Mononuclear cell (primary cell): Measurements from ENCODE around the gene GPD1. TPM values are rescaled to one million over a fixed set of nuclear protein-coding genes. Genes with fewer than 3 reads are reported as not detected.

Experiments used
- H3K27me3 ChIP-seq: 2 replicates; pipeline ENCODE4 v1.6.0; 2011; ENCODE audit warnings: low read length, control low read depth; ENCODE audit not compliant: insufficient read depth
- H3K4me1 ChIP-seq: 2 replicates; pipeline ENCODE4 v1.5.1; 2011; ENCODE audit warnings: mild to moderate bottlenecking, low read length, control low read depth; ENCODE audit not compliant: insufficient read depth
- H3K4me3 ChIP-seq: 2 replicates; pipeline ENCODE4 v1.5.1; 2011; ENCODE audit warnings: mild to moderate bottlenecking, low read length, moderate library complexity
- H3K9me3 ChIP-seq: 2 replicates; pipeline ENCODE4 v1.5.1; 2011; ENCODE audit warnings: low read depth, mild to moderate bottlenecking, control low read depth, low read length
- total RNA-seq: library from RNA; depleted of rRNA; stranded (reverse); fragments of >200 nt; gene quantifications from one replicate; pipeline ENCODE4 v1.2.3, GENCODE V29; 2012

The GPD1 gene
- total RNA-seq: 0.21 TPM

GRCh38 chr12:50103767-50104321 lies at the start of gene GPD1:
GPD1 (plus strand) TSS chr12:50104008; CDS start chr12:50104051, 43 bp downstream.
- no peak within 1 kb of the TSS for H3K4me3 ChIP-seq

GRCh38 chr12:50055831-50056638 lies 47.8 kb upstream of the GPD1 start:
- Histone ChIP-seq H3K27me3 (peaks cover 31% of the 10 kb centered on the region), H3K4me3 (no peak overlapping the region), H3K4me1 (peaks cover 41% of the 10 kb centered on the region), H3K9me3 (no peaks in the 10 kb centered on the region)

More at GRCh38 chr12:50103767-50104321, at the start of gene GPD1:
- Histone ChIP-seq H3K9me3 (no peaks in the 10 kb centered on the region), H3K4me1 (no peaks in the 10 kb centered on the region), H3K27me3 (no peaks in the 10 kb centered on the region)

- H3K4me1 ChIP-seq: peaks cover 36% of the 10 kb centered on the region
- no peaks in the 10 kb centered on the region for H3K9me3 ChIP-seq
- H3K27me3 ChIP-seq: peaks cover 34% of the 10 kb centered on the region
- H3K4me3 ChIP-seq: no peak overlapping the region
Observed at GRCh38 chr12:50056639-50056976, 47.2 kb upstream of the GPD1 start.

DNA sequence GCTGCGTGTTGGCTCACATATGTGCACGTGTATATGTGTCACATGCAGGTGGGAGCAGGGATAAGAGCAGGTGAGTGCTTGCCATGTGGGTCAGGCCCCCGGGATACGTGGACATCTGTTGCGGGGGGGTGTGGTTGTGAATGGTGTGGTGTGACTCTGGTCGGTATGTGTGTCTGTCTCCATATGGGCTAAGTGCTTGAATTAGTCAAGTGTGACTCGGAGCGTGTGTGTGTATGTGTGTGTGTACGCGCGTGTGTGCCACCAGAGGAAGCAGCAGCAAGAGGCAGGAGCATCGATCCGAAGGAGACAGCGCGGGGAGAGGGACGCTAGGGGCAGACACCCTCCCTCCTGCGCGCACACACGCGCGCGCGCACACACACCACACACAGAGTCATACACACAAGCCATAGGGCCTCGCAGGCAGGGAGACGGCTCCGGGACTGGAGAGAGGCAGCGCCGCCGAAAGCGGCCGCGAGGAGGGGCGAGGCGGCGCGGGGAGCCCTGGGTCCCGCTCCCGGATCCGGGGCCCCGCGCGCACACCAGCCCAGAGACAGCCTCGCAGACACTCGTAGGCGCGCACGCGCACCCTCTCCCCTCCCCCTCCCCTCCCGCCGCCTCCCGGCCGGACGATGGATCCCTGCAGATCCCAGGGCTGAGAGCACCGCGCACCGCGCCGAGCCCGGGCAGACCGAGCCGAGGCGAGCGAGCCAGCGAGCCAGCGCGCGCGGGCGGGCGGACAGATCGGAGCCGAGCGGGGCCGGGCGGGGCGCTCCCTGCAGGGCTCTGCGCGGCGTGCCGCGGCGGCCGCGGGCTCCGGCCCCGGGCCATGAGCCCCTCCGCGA lies 46.6 kb upstream of the GPD1 start, which contains the start of gene ASIC1:
Gene ASIC1, plus strand, starts transcription at position 597 of the 842 bp plus-strand sequence. CDS start 1,171 bp downstream, outside the sequence.
- H3K4me3 ChIP-seq: peak within 1 kb of the TSS; percentile 25
- peaks cover 33% of the 10 kb centered on the region for H3K27me3 ChIP-seq
- no peaks in the 10 kb centered on the region for H3K9me3 ChIP-seq
- H3K4me1 ChIP-seq: peaks cover 32% of the 10 kb centered on the region

DNA sequence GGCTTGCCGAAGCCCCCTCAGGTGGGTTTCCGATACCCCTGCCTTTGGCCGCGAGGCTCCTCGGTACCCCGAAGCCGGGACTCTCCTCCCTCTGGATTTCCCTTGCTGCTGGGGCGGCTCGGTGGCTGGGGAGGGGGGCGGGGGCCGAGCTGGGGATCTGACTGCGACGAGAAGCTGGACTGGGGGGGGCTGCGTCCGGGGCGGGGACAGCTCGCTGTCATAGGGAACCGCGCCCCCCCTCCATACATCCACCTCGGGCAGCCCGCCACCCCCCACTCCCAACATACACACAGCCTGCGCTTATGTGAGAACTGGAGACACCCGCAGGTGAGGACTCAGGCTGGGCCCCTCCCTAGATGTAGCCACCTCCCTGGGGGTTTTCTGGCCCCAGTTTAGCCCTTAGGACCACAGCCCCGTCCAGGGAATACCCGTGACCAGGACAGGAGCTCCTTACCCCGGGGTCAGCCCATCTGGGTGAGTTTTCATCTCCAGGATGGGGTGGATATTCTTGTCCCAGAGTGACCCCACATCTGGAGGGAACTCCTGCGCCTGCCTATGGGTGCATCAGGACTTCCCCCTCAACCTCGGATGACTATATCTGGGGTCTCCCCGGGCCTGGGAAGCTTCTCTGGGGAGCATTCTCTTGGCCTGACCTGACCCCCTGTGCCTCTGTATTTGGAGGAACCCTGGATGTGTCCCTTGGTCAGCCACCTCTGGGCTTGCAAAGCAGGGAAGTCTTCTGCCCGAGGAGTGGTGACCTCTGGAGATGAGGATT lies 45.7 kb upstream of the GPD1 start:
- Histone ChIP-seq H3K9me3 (no peaks in the 10 kb centered on the region), H3K4me3 (no peak overlapping the region), H3K4me1 (peaks cover 32% of the 10 kb centered on the region), H3K27me3 (peaks cover 28% of the 10 kb centered on the region)

GRCh38 chr12:50058743-50059312 lies 45.0 kb upstream of the GPD1 start:
- H3K4me3 ChIP-seq: no peak overlapping the region
- H3K4me1 ChIP-seq: peaks cover 32% of the 10 kb centered on the region
- peaks cover 28% of the 10 kb centered on the region for H3K27me3 ChIP-seq
- no peaks in the 10 kb centered on the region for H3K9me3 ChIP-seq

GRCh38 chr12:50059440-50060119 lies 44.2 kb upstream of the GPD1 start:
- peaks cover 32% of the 10 kb centered on the region for H3K4me1 ChIP-seq
- H3K4me3 ChIP-seq: no peak overlapping the region
- no peaks in the 10 kb centered on the region for H3K9me3 ChIP-seq
- peaks cover 28% of the 10 kb centered on the region for H3K27me3 ChIP-seq

DNA sequence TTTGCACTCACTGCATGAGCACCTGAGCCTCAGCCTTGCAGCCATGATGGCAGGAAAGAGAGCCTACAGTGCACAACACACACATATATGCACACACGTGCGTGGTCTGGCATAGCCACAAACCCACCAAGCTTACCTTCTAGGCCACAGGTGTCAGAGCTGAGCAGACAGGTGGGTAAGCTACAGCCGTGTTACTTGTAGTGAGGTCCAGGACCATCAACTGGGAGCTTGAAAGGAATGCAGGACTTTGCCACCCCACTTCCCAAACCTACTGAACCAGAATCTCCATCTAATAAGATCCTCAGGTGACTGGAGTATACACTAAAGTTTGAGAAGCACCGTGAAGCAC lies 43.7 kb upstream of the GPD1 start:
- peaks cover 28% of the 10 kb centered on the region for H3K27me3 ChIP-seq
- no peak overlapping the region for H3K4me3 ChIP-seq
- no peaks in the 10 kb centered on the region for H3K9me3 ChIP-seq
- H3K4me1 ChIP-seq: peaks cover 32% of the 10 kb centered on the region

DNA sequence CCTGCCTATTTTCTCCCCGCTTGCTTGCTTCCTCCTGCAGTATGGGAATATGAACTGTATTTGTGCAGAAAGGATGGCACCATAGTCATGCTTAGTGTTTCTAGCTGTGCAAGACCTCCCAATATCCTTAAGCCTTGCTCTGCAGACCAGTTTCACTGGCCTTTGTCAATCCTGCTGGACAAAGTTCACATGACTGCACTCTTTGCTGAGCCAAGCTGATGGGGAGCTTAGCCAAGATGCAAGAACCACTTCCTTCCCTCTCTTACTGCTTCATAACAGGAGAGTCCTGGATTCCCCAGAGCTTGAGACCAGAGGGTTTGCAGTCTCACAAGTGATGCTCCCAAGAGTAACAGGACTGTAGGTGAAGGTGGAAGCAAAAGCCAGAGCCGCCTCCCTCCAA lies 42.6 kb upstream of the GPD1 start:
- Histone ChIP-seq H3K27me3 (peaks cover 22% of the 10 kb centered on the region), H3K9me3 (no peaks in the 10 kb centered on the region), H3K4me1 (peaks cover 26% of the 10 kb centered on the region), H3K4me3 (no peak overlapping the region)

GRCh38 chr12:50061946-50062686 lies 41.7 kb upstream of the GPD1 start:
- Histone ChIP-seq H3K27me3 (peaks cover 12% of the 10 kb centered on the region), H3K9me3 (no peaks in the 10 kb centered on the region), H3K4me1 (peaks cover 16% of the 10 kb centered on the region), H3K4me3 (no peak overlapping the region)

DNA sequence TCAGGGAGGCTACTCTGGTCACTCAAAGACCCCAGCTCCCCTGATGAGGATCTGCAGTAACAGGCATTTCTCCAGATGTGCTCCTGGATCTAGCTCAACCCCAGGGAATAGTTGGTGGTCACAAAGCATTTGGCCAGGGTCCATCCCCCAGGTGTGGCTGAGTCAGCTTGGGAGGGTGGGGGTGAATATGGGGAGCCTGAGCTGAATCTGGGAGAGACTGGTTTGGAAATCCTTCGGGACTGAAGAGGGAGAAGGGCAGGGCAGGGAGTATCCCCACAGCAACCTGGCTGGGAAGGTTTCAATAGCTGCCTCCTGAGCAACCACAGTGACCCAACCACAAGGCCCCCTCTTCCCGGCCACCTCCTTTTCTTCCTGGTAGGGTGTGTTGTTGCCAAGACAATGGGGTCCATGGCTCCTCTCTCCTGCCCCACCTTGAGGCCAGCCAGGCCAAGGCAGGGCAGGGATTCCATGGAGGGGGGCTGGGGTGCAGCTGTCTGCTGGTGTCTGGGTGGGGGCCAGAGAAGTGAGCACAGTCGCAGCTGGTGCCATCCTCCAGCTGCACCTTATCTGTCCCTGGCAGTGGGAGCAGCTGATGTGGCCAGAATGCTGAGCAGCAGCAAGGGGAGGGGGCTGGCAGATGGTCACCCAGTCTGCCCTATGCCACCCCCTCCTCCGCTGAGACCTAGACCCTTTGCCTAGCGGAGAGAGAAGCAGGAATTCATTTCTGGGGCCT lies 40.9 kb upstream of the GPD1 start:
- no peaks in the 10 kb centered on the region for H3K9me3 ChIP-seq
- H3K4me1 ChIP-seq: peaks cover 13% of the 10 kb centered on the region

GRCh38 chr12:50065726-50066310 lies 38.0 kb upstream of the GPD1 start:
- Histone ChIP-seq H3K27me3 (peaks cover 3% of the 10 kb centered on the region), H3K4me3 (no peak overlapping the region), H3K4me1 (peaks cover 5% of the 10 kb centered on the region), H3K9me3 (no peaks in the 10 kb centered on the region)

More for the DNA sequence above, 40.9 kb upstream of the GPD1 start:
- Histone ChIP-seq H3K27me3 (peaks cover 10% of the 10 kb centered on the region), H3K4me3 (no peak overlapping the region)
